HG03108 (cell line): ENCODE measurements around the gene PIR.

Experiments used
- ATAC-seq: cut with Tn5 transposase; IDR thresholded peaks from one replicate; pipeline ENCODE4 v1.9.1; 2021; ENCODE audit warnings: moderate library complexity; ENCODE audit not compliant: unreplicated experiment

The PIR gene

GRCh38 chrX:15492469-15492868 lies 664 bp downstream of the PIR start:
- no peak for ATAC-seq

- no peak for ATAC-seq
These were observed 9.2 kb downstream of the PIR start for GRCh38 chrX:15483891-15484290.

- no peak for ATAC-seq
These were observed 17.6 kb downstream of the PIR start for GRCh38 chrX:15475486-15475885.

GRCh38 chrX:15475021-15475420 lies 18.1 kb downstream of the PIR start:
- no peak for ATAC-seq

GRCh38 chrX:15474028-15474427 lies 19.1 kb downstream of the PIR start:
- ATAC-seq: no peak

- no peak for ATAC-seq
These were observed 20.6 kb downstream of the PIR start for GRCh38 chrX:15472531-15472930.

GRCh38 chrX:15471028-15471427 lies 22.1 kb downstream of the PIR start:
- no peak for ATAC-seq

- no peak for ATAC-seq
These were observed 23.5 kb downstream of the PIR start for GRCh38 chrX:15469613-15470012.

- ATAC-seq: no peak
These were observed 25.1 kb downstream of the PIR start for GRCh38 chrX:15468036-15468435.

- no peak for ATAC-seq
These were observed 27.1 kb downstream of the PIR start for GRCh38 chrX:15465896-15466651.

- ATAC-seq: no peak
These were observed 27.8 kb downstream of the PIR start for GRCh38 chrX:15465347-15465746.

- no peak for ATAC-seq
These were observed 28.4 kb downstream of the PIR start for GRCh38 chrX:15464704-15465103.

- ATAC-seq: no peak
These were observed 41.2 kb downstream of the PIR start for GRCh38 chrX:15451913-15452312.

- no peak for ATAC-seq
These were observed 45.0 kb downstream of the PIR start for GRCh38 chrX:15448010-15448639.

- no peak for ATAC-seq
These were observed 51.7 kb downstream of the PIR start for GRCh38 chrX:15441464-15441863.

GRCh38 chrX:15438332-15438731 lies 54.8 kb downstream of the PIR start:
- ATAC-seq: no peak

- ATAC-seq: no peak
These were observed 55.4 kb downstream of the PIR start for GRCh38 chrX:15437724-15438123.

GRCh38 chrX:15435836-15436619 lies 57.1 kb downstream of the PIR start:
- no peak for ATAC-seq

GRCh38 chrX:15434205-15434604 lies 58.9 kb downstream of the PIR start:
- ATAC-seq: no peak

- no peak for ATAC-seq
These were observed 62.5 kb downstream of the PIR start for GRCh38 chrX:15430584-15430983.

- no peak for ATAC-seq
These were observed 63.1 kb downstream of the PIR start for GRCh38 chrX:15430076-15430475.

GRCh38 chrX:15425024-15425423 lies 68.1 kb downstream of the PIR start:
- ATAC-seq: no peak
